ENCODE data around the gene CLIC4.

GRCh38 chr1:24744911-24745710 lies at the start of gene CLIC4:
- TF ChIP-seq CTCF (IDR thresholded peaks at IDR 0.05 in 4 of 5, conservative IDR thresholded peaks at IDR 0.05 in 1 of 5) (peak in 3 of 5 experiments; percentile 26 to 49 (median 46)), POLR2A (IDR thresholded peaks at IDR 0.05) (peak; percentile 92 to 97)
